GM21717 (cell line): ENCODE data around the gene G2E3.
"Not testable (repeated sequence)": the region's sequence is repeated elsewhere in the genome, so short reads cannot be mapped to it uniquely, and the experiment has no call there.

Experiments used
- ATAC-seq: cut with Tn5 transposase; IDR thresholded peaks from one replicate; pipeline ENCODE4 v1.9.1; 2021; ENCODE audit warnings: mild to moderate bottlenecking, moderate library complexity; ENCODE audit not compliant: unreplicated experiment

The G2E3 gene, protein sequence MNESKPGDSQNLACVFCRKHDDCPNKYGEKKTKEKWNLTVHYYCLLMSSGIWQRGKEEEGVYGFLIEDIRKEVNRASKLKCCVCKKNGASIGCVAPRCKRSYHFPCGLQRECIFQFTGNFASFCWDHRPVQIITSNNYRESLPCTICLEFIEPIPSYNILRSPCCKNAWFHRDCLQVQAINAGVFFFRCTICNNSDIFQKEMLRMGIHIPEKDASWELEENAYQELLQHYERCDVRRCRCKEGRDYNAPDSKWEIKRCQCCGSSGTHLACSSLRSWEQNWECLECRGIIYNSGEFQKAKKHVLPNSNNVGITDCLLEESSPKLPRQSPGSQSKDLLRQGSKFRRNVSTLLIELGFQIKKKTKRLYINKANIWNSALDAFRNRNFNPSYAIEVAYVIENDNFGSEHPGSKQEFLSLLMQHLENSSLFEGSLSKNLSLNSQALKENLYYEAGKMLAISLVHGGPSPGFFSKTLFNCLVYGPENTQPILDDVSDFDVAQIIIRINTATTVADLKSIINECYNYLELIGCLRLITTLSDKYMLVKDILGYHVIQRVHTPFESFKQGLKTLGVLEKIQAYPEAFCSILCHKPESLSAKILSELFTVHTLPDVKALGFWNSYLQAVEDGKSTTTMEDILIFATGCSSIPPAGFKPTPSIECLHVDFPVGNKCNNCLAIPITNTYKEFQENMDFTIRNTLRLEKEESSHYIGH

DNA sequence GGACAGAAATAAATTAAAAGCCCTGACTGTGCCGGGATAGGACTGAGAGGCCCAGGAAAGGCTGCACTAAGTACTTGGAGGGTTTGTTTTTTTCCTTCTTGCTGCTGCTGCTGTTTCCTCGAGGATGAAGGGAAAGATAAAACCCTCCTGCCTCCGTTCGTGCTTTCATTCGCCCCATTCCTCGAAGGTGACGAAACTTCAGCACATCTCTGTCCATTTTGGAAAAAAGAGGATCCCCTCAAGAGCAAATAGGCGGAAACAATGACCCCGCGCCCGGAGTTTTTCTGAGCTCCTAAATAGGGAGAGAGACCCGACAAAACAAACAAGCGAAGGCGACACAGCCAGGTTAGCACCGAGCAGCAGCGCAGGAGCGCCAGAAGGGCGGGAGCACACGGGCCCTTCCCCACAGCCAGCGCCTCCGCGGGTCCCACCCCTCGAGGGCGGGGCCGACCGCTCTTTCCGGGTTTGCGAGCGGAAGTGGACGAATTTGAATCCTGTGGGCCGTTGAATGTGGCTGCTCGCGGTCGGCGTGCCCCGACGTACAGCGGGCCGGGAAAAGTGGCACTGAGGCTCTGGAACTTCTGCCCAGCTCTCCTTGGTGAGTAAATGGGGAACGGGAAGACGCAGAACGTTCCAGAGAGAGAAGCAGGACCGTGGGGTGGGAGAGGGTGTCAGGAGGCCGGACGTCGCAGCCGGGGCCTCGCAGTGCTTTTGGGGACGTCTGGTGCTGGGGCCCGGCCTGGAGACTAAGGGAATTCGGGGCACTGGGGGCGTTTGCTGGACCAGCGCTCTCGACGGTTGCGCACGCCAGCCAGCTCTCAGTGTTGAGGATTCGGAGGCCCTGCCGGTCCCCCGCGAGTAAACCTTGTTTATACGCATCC is at the start of gene G2E3:
G2E3 (plus strand) TSS at position 484 of the 881 bp plus-strand sequence. CDS start 21,922 bp downstream, outside the sequence.
- ATAC-seq: peak; percentile 98

DNA sequence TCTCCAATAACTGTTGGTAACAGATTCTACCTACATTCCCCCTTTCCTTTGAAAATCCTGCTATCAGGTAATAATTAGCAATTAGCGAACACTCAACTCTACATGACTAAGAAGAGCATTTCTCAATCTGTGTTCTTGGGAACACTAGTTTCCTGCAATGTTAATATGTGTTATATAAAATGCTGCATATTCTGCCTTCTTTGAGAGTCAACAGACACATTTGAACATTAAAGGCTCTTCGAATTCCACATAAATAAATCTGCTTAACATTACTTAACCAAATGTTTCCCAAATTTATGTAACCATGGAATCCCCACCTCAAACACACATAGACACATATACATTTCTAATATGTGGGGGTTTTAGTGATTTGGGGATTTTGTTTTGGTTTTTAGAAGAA is 41.2 kb upstream of the G2E3 start:
- ATAC-seq: no peak

DNA sequence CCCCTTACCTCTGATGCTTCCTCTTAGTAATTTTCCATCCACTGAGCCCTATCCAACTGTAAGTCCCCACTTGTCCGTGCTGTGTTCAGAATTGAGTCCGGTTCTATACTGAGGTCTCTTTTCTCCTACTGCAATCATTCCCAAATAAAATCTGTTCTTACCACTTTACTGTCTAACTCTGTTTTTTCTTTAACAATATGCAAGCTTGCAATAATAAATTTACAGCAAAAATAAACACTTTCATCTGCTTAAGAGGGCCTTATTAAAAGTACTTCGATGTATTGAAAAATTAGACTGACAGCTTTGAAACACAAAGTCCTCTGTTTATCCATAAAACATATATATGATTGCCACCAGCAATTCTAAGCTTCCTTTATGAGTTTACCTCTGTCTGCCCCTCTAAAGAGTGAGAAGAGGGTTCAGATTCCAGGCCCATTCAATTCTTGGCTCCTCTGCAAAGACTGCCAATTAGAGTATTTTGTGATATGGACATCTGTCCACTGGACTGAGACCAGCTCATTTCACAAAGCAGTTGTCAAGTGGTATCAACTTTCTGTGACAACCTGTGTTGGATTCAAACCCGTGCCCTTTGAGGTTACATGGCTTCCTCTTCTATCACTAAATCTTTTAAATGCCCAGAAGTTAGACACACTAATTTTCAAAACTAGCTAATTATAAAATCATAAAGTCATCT is 39.9 kb upstream of the G2E3 start:
- no peak for ATAC-seq

DNA sequence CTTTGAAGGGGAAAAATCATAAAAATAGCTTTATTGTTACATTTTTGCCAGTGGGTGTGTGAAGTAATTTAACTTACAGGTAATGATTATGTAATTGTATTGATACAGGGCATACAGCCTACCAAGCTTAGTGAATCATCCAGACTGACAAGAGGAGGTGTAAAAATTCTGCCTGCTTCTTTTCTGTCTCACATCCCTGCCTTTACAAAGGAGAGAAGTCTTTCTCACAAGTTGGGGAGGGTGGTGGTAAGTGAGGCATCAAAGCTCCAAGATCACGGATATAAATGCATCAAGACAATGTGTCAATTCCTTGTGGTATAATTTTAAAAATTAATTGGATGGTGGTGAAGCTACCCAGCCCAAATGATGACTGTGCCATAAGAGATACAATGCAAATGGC is 39.0 kb upstream of the G2E3 start:
- no peak for ATAC-seq

DNA sequence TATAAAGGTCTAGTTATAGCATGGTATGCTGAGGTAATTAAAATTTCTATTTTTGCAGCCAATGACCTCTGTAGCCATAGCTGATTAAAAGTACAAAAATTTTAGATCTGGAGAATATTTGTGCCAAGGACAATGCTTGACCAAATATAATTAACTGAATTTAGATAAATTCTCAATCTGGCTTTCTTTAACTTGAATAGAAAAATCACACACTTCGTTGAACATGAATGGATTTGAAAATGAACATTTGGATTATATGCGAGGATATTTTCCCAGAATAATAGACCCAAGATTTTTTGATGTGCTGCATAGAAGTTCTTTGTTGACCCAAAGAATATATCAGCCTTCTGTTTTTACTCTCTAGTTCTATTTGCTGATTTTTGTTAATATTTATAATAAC is 38.4 kb upstream of the G2E3 start:
- ATAC-seq: no peak

DNA sequence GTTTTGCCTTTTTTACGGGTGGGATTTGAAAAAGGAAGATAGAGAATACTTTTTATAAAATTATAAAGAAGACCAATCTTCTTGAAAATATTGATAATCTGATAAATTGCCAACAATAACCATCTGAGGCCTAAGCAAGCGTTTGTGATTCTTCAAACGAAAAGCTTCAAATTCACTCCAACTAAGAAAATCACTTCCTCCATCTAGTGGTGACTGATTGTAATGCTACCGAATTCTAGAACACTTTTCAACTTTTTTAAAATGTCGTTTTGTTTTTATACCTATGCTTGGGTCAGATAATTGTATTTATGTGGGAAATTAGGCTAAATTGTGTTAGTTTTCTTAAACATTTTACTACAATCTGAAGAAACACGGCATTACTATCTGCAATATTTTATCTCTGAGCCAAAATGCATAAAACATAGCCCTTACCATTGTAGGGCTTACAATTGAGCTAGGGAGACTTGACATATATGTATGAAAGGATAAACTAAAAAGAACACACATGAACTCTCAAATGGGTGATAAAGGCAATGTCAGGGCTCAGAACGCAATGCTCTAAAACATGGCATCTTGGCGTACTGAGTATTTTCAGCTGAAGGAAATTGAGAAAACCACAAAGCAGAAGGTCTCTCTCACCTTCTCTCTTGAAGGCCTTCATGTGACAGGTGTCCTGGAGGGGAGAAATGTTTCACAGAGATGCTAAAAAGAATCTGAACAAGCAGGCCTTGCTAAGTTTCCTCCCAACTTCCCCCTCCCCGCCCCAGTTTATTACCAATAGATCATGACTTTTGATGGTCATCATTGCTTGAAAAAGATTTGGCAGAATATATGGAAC is 36.8 kb upstream of the G2E3 start:
- ATAC-seq: no peak

DNA sequence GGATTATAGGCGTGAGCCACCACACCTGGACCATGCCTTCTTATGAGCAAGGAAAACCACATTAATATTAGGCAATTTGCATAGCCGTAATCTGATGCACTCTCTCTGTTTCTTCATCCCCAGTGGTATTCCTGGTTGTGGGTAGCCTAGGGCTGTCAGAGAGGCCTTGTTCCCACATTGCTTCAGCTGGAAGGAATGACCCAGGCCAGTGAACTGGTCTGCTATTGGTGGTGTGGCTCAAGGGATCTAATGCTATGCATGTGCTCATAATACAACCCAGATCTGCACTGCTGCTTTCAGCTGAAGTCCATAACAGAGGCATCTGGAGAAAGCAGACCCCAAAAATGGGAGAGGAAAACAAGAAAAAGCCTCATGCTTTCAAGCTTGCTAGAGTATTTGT is 33.1 kb upstream of the G2E3 start:
- no peak for ATAC-seq

DNA sequence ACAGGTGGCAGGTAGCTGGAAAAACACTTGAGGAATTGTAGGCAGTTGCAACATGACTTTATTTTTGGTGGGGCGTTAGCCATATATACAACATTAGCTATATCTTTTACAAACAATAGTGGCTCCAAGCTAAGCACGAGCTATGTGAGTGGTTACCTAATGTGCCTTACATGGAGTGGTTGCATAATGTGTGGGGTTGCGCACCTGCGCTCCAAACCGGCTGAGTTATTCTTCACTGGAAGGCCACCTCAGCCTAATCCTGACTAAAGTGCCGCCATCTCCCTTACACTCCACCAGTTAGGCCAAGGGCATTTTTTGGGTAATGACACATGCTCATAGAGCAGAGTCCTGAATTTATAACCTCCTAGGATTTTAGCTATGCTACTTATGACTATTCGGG is 31.8 kb upstream of the G2E3 start:
- no peak for ATAC-seq

DNA sequence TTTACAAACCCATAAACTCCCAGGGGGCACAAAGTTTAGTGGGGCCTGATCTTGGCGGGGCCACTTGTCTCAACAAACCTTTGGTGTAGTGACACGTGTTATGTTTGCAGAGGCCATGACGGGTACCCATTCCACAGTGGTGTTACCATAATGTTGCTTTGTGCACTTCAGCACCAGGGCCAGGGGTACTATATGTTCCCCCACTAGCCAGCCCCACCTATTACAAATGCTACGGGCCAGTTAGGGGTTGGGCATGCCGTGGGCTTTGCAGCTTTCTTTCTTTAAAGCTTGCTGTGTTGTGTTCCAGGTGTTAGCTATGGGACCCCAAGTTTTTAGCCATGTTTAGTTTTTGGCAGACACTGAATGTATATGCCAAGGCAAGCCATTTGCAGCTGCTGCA is 30.8 kb upstream of the G2E3 start:
- no peak for ATAC-seq

DNA sequence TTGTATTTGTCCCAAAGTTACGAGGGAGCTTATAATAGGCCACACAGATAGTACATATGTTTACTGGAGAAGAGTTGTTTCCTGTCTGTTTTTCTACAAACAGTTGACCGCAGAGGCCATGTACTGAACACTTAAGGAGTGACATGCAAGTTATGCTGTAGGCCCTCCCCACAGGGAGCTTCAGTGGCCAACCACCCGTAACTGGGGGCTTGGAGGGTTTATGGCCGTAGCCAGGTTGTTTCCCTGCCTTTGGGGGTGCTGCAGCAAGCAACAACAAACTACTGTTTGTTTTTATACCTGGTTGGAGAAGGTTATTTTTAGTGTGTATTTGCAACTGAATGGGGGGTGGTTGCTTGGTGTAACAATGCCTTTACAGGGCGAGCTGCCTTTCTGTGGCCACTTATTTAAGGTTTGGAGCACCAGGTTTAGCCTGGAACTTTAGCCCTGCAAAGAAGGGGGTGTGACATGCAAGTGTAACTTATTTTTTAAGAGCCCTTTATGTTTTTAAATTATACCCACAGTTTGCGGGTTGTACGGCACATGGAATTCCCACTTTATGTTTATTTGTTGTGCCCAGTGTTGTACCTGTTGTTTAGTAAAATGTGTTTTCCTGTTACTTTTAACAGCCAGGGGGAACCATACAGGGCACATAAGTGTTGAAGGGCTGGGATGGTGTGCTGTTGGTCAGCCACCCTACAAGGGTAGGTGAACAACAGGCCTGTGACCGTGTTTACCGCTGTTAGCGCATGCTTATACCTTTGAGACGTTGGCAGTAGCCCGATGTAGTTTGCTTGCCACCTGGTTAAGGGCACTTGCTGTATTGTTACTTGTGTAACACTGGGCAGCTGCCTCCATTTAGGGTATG is 29.9 kb upstream of the G2E3 start:
- no peak for ATAC-seq

DNA sequence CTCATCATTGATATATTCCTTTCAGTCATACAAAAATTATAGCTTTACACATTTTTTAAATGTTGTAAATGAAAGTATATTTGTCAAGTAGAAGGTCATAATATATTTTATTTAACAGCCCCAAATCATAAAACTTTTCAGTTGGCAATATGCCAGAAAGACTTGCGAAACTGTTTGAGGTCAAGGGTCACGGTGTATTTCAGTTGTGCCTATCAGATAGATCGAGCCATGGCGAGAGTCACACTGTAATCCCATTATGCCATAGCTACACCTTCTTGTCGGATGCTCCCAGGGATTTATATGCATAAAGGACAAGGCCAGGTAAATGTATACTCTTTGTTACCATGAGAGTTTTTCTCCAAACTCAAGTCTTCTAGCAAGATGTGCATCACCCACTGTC is 26.7 kb upstream of the G2E3 start:
- ATAC-seq: no peak

DNA sequence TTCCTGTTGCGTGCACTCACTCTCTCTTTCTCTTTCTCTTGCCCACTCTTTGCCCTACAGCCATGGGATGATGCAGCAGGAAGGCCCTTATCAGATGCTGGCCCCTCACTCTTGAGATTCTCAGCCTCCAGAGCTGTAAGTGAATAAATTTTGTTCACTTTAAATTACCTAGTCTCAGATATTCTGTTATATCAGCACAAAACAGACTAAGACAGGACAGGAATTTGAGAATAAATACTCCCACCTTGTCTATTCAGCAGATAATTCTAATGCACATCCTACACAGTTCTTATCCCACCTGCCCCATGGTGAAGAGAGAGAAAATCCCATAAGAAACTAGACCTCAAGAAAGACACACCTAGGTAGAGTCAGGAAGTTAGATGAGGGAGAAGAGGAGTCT is 25.8 kb upstream of the G2E3 start:
- no peak for ATAC-seq

DNA sequence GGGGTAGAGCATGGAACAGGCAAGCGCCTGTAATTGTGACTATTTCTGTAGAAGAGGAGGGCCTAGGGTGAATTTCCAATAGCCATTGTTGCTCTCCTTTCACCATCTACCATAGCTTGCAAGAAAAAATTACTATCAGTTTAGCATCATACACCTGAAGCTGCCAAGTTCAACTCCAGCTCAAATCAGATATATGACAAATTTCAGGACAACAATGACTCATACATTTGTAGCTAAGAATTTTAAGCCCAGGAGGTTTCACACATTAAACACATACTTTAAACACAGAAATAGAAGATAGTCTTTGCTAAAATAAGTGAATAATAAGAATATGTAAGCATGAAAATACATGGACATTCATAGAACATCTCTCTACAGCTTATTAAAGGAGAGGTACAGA is 17.6 kb upstream of the G2E3 start:
- ATAC-seq: no peak

DNA sequence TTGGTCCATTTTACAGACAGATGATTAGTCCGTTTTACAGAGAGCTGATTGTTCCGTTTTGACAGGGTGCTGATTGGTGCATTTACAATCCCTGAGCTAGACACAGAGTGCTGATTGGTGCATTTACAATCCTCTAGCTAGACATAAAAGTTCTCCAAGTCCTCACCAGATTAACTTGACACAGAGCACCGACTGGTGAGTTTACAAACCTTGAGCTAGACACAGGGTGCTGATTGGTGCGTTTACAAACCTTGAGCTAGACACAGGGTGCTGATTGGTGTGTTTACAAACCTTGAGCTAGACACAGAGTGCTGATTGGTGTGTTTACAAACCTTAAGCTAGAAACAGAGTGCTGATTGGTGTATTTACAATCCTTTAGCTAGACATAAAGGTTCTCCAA is 12.2 kb upstream of the G2E3 start:
- not testable (repeated sequence) for ATAC-seq

DNA sequence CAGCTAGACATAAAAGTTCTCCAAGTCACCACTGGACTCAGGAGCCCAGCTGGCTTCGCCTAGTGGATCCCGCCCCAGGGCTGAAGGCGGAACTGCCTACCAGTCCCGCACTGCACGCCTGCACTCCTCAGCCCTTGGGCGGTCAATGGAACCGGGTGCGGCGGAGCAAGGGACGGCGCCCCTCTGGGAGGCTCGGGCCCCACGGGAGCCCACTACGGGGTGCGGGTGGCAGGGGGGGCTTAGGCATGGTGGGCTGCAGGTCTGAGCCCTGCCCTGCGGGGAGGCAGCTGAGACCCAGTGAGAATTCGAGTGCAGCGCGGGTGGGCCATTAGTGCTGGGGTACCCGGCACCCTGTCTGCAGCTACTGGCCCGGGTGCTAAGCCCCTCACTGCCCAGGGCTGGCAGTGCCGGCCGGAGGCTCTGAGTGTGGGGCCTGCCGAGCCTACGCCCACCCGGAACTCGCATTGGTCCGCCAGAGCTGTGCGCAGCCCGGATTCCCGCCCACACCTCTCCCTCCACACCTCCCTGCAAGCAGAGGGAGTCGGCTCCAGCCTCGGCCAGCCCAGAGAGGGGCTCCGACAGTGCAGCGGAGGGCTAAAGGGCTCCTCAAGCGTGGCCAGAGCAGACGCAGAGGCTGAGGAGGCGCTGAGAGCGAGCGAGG is 11.4 kb upstream of the G2E3 start:
- no peak for ATAC-seq

DNA sequence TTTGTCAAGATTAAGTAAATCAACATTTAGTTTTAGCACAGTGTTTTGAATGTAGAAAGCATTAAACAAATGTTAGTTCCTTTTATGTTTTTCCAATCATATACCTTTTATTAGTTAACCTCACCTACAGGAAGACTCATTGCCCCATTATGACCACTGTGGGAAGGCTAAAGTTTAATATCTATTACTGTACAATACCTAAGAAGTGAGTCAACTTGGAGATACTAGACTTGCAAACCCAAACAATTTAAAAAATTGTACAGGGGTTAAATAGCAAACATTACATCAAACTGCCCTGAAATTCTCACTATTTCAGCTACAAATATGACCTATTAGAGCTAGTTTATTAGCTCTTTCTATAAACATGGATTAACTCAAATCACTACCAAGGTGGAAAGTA is 8.6 kb upstream of the G2E3 start:
- no peak for ATAC-seq

DNA sequence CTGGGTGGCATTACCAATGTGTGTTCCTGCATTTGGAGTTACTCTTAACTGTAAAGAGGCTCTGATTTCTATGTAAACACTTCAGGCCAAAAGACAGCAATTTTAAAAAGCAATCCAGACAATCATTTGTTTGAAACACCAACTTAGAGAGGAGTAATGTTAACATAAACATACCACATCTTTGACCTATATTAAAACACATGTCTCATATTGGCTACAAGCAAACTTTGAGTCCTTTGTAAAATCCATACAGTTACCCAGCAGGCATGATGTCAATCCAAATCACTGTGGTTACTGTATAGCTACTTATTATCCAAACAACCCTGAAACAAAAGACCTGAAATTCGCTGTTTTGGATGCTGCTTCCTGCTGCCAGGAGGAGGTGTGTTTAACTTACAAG is 7.5 kb upstream of the G2E3 start:
- ATAC-seq: no peak

DNA sequence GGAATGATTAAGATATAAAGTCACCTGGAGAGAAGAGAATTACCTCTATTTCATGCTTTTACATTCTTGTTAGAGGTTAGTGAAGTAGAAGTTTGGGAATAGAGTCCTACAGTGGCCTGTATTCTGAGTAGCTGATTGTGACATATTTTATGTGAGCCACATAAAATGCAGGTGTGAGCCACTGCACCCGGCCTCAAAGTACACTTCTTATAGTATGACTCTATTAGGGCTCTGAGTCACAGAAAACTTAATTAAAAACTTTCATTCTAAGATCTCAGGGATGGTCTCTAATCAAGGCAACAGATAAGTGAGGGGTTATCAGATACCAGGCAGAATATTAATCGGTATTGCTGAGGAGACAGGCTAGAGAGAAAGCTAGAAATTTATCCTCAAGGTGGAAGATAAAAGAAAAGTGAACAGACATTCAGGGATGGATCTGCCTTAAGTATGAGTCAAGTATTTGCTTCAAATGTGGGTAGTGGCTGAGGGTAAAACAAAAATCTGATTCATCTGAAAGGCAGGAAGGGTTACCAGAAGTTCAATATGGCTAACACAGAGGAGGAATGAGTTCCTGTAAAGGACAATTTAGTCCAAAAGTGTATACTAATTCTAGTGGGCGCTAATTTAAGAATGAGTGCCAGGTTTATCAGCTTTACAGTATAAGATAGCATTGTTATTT is 5.5 kb upstream of the G2E3 start:
- ATAC-seq: no peak
